HG02798 (cell line): ENCODE results near the gene ATXN7.

Experiments used
- ATAC-seq: cut with Tn5 transposase; IDR thresholded peaks from one replicate; pipeline ENCODE4 v1.9.1; 2021; ENCODE audit warnings: mild to moderate bottlenecking; ENCODE audit not compliant: unreplicated experiment, poor library complexity

Gene ATXN7

GRCh38 chr3:63979093-63979885 lies 115.6 kb downstream of the ATXN7 start:
- no peak for ATAC-seq

GRCh38 chr3:63980019-63980418 lies 116.4 kb downstream of the ATXN7 start:
- no peak for ATAC-seq

GRCh38 chr3:63980830-63981498 lies 117.3 kb downstream of the ATXN7 start:
- no peak for ATAC-seq

GRCh38 chr3:63981980-63982379 lies 118.3 kb downstream of the ATXN7 start:
- no peak for ATAC-seq

- no peak for ATAC-seq
Measured at GRCh38 chr3:63984391-63984790, 120.7 kb downstream of the ATXN7 start.

GRCh38 chr3:63986146-63986545 lies 122.5 kb downstream of the ATXN7 start:
- ATAC-seq: no peak

GRCh38 chr3:63986831-63987230 lies 123.2 kb downstream of the ATXN7 start:
- ATAC-seq: no peak

GRCh38 chr3:63988943-63989342 lies 125.3 kb downstream of the ATXN7 start:
- ATAC-seq: no peak

- no peak for ATAC-seq
Measured at GRCh38 chr3:63990204-63990603, 126.5 kb downstream of the ATXN7 start.

- no peak for ATAC-seq
Measured at GRCh38 chr3:63990733-63991132, 127.1 kb downstream of the ATXN7 start.

- ATAC-seq: no peak
Measured at GRCh38 chr3:63991666-63992065, 128.0 kb downstream of the ATXN7 start.

- ATAC-seq: no peak
Measured at GRCh38 chr3:63992516-63993209, 129.0 kb downstream of the ATXN7 start.

GRCh38 chr3:63993653-63994079 lies 130.0 kb downstream of the ATXN7 start:
- ATAC-seq: peak; percentile 93

GRCh38 chr3:63995086-63995485 lies 131.4 kb downstream of the ATXN7 start:
- ATAC-seq: no peak

- ATAC-seq: no peak
Measured at GRCh38 chr3:63998852-63999754, 135.4 kb downstream of the ATXN7 start.

- ATAC-seq: no peak
Measured at GRCh38 chr3:64000453-64001055, 136.9 kb downstream of the ATXN7 start.

- ATAC-seq: no peak
Measured at GRCh38 chr3:64002233-64002632, 138.6 kb downstream of the ATXN7 start.

GRCh38 chr3:64003589-64003988 lies 139.9 kb downstream of the ATXN7 start:
- ATAC-seq: no peak

- ATAC-seq: no peak
Measured at GRCh38 chr3:64008017-64008416, 144.3 kb downstream of the ATXN7 start.
